Spinal cord (tissue), 9 donors: ENCODE measurements around the gene MSL3B.

Experiments
- DNase-seq, 6 donors: peaks; one replicate each; pipeline versions ENCODE4 v3.0.0 to v3.0.0-alpha.2; 2013 to 2015; ENCODE audit warnings: low spot score in 6 of 6, low read depth in 4 of 6
- H3K27ac ChIP-seq: one replicate; pipeline ENCODE4 v1.5.1; 2013; ENCODE audit warnings: low read depth, low read length, control low read depth
- H3K27me3 ChIP-seq: one replicate; pipeline ENCODE4 v1.6.1; 2013; ENCODE audit warnings: low read length; ENCODE audit not compliant: control insufficient read depth, insufficient read depth
- H3K36me3 ChIP-seq: one replicate; pipeline ENCODE4 v1.6.1; 2013; ENCODE audit warnings: low read length; ENCODE audit not compliant: control insufficient read depth, insufficient read depth
- H3K4me1 ChIP-seq: one replicate; pipeline ENCODE4 v1.6.1; 2013; ENCODE audit warnings: low read length; ENCODE audit not compliant: control insufficient read depth, insufficient read depth
- H3K4me3 ChIP-seq: one replicate; pipeline ENCODE4 v1.5.1; 2013; ENCODE audit warnings: low read depth, low read length, control low read depth
- H3K9me3 ChIP-seq: one replicate; pipeline ENCODE4 v1.6.1; 2013; ENCODE audit warnings: low read length; ENCODE audit not compliant: control insufficient read depth, insufficient read depth
- WGBS: methylation state at CpG from one replicate; pipeline ENCODE4 v1.1.5; 2013; ENCODE audit warnings: missing lambda C conversion rate; ENCODE audit not compliant: insufficient coverage; 5-methylcytosine and 5-hydroxymethylcytosine counted together
- donor health status: healthy.

The MSL3B gene

DNA sequence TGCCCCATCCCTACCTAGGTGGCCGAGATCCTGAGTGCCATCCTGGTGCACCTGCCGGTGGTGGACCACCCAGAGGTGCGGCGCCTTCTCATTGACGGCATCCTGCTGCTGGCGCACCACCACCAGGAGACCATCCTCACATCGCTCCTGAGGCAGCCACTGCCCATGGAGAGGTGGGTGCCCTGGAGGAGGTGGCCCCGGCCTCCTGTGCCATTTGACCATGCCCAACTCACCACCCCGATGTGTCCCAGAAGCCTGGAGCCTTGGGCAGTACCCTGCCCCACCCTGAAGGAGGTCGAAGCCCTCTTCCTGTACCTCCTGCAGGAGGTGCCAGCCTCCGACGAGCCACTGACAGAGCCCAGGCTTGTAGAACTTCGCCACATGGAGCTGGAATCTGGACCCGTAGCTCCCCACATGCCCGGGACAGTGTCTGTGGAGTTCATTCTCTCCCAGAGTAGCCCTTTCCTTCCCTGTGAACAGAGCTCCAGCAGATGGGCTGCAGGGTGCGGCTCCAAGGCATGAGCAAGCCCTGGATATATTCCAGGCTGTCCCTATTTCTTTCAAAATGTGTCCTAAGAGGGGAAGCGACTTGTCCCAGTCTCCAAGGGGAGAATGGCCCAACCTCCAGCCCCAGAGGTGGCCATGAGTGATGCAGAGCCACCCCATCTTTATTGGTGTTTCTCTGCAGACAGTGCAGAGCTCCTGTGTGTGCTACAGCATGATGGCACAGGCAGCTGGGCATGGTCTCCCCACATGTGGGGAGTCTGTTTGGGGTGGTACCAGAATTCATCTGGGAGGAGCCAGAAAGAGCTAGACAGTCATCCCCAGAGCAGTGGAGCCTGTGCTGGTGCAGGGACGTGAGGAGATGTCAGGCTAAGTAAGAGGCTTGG, 48.1 kb downstream of the MSL3B start:
- no peak overlapping the region for H3K4me3 ChIP-seq
- no peak overlapping the region for H3K27ac ChIP-seq
- no peaks in the 10 kb centered on the region for H3K36me3 ChIP-seq
- H3K27me3 ChIP-seq = no peaks in the 10 kb centered on the region
- no peak for DNase-seq
- peaks cover 5% of the 10 kb centered on the region for H3K4me1 ChIP-seq
- no peaks in the 10 kb centered on the region for H3K9me3 ChIP-seq
- 90% methylated on average over 16 of the region's 18 CpGs for WGBS

DNA sequence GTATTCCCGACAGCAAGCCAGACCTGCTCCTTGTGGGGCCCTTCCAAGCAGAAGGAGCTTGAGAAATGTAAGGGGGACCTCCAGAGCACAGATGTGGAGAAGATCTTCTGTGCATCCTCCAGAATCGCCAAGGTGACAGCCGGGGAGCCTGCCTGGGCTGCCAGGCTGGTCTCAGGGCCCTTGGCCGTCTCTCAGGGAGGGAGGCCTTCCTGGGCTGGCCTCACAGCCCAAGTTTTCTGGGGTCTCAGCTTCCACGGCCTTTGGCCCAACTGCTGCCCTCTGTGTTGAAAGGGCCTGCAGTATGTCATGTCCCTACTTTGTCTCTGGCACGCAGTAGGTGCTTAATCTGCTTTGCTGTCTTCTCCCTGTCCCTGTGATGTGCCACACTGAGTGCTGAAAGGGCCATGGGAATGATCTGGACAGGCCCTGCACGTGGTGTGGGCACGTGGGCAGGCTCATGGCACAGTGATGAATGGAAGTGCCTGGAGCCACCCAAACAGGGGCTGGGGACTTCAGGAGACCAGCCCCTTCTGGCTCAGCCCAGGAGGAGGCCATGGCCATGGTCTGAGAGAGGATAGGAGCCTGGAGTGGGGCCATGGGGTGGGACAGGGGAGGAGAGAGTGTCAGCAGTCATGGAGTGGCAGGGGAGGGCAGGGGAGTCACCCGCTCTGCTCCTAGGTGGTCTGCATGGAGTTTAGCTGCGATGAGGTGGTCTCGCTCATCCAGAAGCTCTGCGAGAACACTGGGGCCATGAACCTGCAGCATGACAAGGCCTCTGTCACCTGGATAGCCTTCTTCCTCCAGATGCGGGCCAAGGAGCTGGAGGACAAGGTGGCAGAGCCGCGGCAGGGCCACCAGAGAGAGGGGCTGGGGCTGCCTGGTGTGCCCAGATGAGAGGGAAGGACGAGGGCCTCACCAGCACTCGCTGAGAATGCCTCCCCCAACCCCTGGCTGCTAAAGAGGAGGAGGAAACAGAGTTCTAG, 49.3 kb downstream of the MSL3B start:
- Histone ChIP-seq H3K36me3 (no peaks in the 10 kb centered on the region), H3K27me3 (no peaks in the 10 kb centered on the region), H3K27ac (no peak overlapping the region), H3K9me3 (no peaks in the 10 kb centered on the region), H3K4me3 (no peak overlapping the region), H3K4me1 (peaks cover 5% of the 10 kb centered on the region)
- WGBS = 81% methylated on average over 12 of the region's 17 CpGs
- no peak for DNase-seq

DNA sequence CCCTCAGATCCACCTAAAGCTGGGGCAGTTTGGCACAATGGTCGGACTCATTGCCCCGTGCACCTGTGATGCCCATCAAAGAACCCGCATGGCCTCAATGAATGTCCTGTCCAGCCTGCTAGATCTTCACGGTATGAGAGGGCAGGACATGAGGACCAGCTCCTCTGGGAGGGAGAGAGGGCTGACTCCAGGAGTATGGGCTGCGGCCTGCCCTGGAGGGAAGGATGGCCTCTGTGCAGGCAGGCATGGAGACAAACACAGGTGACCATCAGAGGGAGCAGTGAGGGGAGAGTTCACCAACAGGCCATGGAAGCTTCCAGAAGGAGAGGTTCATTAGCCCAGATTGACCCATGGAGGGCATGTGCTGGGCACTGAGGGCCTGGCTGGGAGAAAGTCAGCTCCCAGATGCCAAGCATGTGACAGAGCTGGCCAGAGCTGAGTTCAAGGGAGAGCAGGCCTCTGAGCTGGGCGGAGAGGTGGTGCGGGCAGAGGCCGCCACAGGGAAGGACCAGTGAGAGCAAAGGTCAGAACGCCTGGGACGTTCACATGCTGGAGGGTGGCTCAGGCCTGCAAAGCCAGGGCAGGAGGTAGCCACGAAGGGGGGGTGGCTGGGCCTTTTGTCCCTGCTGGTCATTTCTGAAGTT, 50.1 kb downstream of the MSL3B start:
- no peak for DNase-seq
- Histone ChIP-seq H3K4me1 (peaks cover 5% of the 10 kb centered on the region), H3K27ac (no peak overlapping the region), H3K9me3 (no peaks in the 10 kb centered on the region), H3K4me3 (no peak overlapping the region), H3K36me3 (no peaks in the 10 kb centered on the region), H3K27me3 (no peaks in the 10 kb centered on the region)
- 94% methylated on average over 11 of the region's 11 CpGs for WGBS

DNA sequence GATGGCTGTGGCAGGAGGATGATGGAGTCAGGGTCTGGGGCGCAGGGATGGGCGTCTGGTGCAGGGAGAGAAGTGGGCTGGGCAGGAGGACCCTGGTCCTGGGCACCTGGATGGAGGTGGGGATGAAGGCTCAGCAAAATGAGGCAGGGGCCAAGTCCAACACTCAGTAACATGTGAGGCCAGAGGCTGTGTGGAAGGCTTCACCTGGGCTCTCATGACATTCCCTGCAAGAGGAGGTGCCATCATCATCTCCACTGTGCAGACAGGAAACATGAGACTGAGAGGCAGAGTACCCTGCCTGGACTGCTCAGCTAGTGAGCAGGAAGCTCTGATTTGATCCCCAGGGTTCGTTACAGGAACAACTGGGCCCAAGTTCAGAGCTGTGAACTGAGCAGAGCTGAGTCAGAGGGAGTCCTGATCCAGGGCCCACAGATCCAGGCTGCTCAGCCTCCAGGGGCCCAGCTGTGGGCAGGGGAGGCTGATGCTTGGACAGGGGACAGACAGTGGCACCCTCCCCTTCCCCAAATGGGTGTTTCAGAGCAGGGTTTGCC, 50.8 kb downstream of the MSL3B start:
- no peaks in the 10 kb centered on the region for H3K27me3 ChIP-seq
- no peak for DNase-seq
- H3K27ac ChIP-seq = no peak overlapping the region
- H3K4me1 ChIP-seq = peaks cover 5% of the 10 kb centered on the region
- 87% methylated on average over 3 of the region's 3 CpGs for WGBS
- no peak overlapping the region for H3K4me3 ChIP-seq
- H3K36me3 ChIP-seq = no peaks in the 10 kb centered on the region
- no peaks in the 10 kb centered on the region for H3K9me3 ChIP-seq

DNA sequence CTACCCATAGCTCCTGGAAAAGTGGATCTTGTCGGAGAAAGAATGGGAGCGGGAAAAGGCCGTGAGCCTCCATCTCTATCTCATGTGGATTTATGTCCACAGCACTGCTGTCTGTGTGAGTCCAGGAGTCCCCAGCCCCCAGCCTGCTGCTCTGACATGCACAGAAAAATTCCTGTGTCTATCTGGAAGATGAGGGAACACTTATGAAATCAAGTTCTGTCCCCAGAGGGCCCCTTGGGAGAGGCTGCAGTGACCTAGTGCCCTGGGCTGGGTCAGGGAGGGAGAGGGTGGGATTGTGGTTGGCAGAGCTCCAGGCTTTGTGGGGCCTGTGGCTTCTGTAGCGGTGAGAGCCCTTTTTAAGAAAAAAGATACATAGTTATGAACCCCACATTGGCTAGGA, 51.4 kb downstream of the MSL3B start:
- Histone ChIP-seq H3K9me3 (no peaks in the 10 kb centered on the region), H3K27me3 (no peaks in the 10 kb centered on the region), H3K4me3 (no peak overlapping the region), H3K4me1 (peaks cover 5% of the 10 kb centered on the region), H3K27ac (no peak overlapping the region), H3K36me3 (no peaks in the 10 kb centered on the region)
- DNase-seq = no peak
- 94% methylated on average over 3 of the region's 4 CpGs for WGBS

DNA sequence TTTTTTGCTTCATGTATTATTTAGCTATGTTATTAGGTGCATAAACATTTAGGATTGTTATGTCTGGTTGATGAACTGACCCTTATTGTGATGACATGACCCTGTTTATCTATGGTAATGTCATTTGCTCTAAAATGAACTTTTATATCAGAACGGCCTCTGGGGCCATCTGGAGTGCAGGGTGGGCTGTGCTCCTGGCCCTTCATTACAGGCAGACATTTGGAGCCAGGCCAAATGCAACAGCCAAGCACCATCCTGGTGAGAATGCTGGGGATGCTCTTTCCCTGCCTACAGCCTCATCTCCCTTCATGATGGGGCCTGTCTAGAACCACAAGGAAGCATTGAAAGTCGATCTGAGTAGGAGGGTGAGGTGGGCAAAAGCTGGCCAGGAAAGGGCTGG, 51.9 kb downstream of the MSL3B start:
- no peak overlapping the region for H3K4me3 ChIP-seq
- H3K4me1 ChIP-seq = peaks cover 5% of the 10 kb centered on the region
- no peaks in the 10 kb centered on the region for H3K36me3 ChIP-seq
- H3K27ac ChIP-seq = no peak overlapping the region
- H3K9me3 ChIP-seq = no peaks in the 10 kb centered on the region
- WGBS = 0% methylated on average over 1 of the region's 2 CpGs
- H3K27me3 ChIP-seq = no peaks in the 10 kb centered on the region
- peak in 2 of 6 donors; percentile 24 to 34 for DNase-seq

DNA sequence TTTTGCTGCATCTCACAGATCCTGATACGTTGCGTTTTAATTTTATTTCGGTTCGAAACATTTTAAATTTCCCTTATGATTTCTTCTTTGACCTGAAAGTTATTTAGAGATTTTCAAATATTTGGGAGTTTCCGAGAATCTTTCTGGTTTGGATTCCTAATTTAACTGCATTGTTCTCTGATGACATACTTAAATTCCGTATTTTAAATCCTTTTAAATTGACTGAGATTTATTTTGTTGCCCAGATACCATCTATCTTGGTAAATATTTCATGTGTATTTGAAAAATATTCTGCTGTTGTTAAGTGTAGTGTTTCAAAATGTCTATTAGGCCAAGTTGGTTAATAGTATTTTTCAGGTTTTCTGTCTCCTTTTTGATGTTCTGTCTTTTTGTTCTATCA, 52.3 kb downstream of the MSL3B start:
- H3K9me3 ChIP-seq = no peaks in the 10 kb centered on the region
- peaks cover 5% of the 10 kb centered on the region for H3K4me1 ChIP-seq
- H3K36me3 ChIP-seq = no peaks in the 10 kb centered on the region
- no peak overlapping the region for H3K27ac ChIP-seq
- no peak for DNase-seq
- no peak overlapping the region for H3K4me3 ChIP-seq
- no peaks in the 10 kb centered on the region for H3K27me3 ChIP-seq
- no CpG with 5 or more reads among the region's 6 CpGs for WGBS
